ENCODE results near the gene TARS2.

GRCh38 chr1:150514260-150514659 lies 27.0 kb downstream of the TARS2 start:
- TF ChIP-seq RCOR1 (IDR thresholded peaks at IDR 0.05; ENCODE audit: low read length) (no peak), CTCF (IDR thresholded peaks at IDR 0.05) (no peak), YY1 (IDR thresholded peaks at IDR 0.05; ENCODE audit: low read depth) (no peak), RAD21 (IDR thresholded peaks at IDR 0.05; ENCODE audit: low read length) (no peak), IRF3 (IDR thresholded peaks at IDR 0.05; ENCODE audit: low read depth, low read length) (no peak)
